ENCODE data around the gene HUS1.

DNA sequence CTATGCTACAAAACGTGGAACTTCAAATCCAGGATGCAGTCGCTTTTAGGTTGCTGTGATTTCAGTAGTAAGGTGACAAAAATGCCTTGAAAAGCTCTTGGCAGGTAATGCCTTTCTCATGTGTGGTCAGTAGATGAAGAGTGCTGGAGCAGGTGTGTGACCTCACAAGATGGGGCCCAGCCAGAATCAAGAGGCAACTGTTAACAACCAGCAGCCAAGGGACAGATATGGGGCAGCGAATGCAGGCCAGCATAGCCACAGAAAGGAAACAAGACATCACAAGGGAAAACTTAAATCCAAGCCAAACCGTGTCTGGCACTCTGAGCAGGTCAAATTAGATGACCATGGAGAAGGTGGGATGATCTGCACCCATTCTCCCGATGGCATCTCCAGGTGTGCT, 12.3 kb downstream of the HUS1 start:
- TF ChIP-seq, protein P1, sequence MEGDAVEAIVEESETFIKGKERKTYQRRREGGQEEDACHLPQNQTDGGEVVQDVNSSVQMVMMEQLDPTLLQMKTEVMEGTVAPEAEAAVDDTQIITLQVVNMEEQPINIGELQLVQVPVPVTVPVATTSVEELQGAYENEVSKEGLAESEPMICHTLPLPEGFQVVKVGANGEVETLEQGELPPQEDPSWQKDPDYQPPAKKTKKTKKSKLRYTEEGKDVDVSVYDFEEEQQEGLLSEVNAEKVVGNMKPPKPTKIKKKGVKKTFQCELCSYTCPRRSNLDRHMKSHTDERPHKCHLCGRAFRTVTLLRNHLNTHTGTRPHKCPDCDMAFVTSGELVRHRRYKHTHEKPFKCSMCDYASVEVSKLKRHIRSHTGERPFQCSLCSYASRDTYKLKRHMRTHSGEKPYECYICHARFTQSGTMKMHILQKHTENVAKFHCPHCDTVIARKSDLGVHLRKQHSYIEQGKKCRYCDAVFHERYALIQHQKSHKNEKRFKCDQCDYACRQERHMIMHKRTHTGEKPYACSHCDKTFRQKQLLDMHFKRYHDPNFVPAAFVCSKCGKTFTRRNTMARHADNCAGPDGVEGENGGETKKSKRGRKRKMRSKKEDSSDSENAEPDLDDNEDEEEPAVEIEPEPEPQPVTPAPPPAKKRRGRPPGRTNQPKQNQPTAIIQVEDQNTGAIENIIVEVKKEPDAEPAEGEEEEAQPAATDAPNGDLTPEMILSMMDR (IDR thresholded peaks at IDR 0.05): no peak
- TF ChIP-seq POLR2AphosphoS5 (IDR thresholded peaks at IDR 0.05): no peak
- no peak for TF ChIP-seq POLR2A (IDR thresholded peaks at IDR 0.05)
- no peak for TF ChIP-seq EP300 (IDR thresholded peaks at IDR 0.05)

Data from upper lobe of left lung (tissue), 4 donors.